ENCODE measurements around the gene PI4KA. TPM values are rescaled to one million over a fixed set of nuclear protein-coding genes. Genes with fewer than 3 reads are reported as not detected.

Gene PI4KA
- total and polyA plus RNA-seq, 4 donors = 19.4 to 47.5 (median 36.3) TPM

- TF ChIP-seq ATF3 (IDR thresholded peaks at IDR 0.05) (no peak), RAD21 (IDR thresholded peaks at IDR 0.05) (no peak), RXRA (IDR thresholded peaks at IDR 0.05) (no peak), EGR1 (IDR thresholded peaks at IDR 0.05; ENCODE audit: low read depth in 2 of 2) (no peak), REST (IDR thresholded peaks at IDR 0.05) (no peak), HNF4G (IDR thresholded peaks at IDR 0.05) (no peak), MAX (IDR thresholded peaks at IDR 0.05) (no peak), YY1 (IDR thresholded peaks at IDR 0.05) (no peak), HNF4A (conservative IDR thresholded peaks at IDR 0.05) (no peak), ZBTB33 (IDR thresholded peaks at IDR 0.05) (no peak)
- Histone ChIP-seq H3K9me3 (ENCODE audit: control insufficient read depth in 4 of 4, low read length in 3 of 4) (no peaks in the 10 kb centered on the region), H3K4me1 (ENCODE audit: control insufficient read depth in 4 of 4, insufficient read depth in 4 of 4, low read length in 3 of 4) (peaks cover 19 to 48% (median 25%) of the 10 kb centered on the region in 4 donors), H3K36me3 (ENCODE audit: control insufficient read depth in 4 of 4, insufficient read depth in 3 of 4, low read depth in 1 of 4, low read length in 3 of 4) (peaks cover 0 to 3% (median 1%) of the 10 kb centered on the region in 4 donors), H3K4me3 (ENCODE audit: low read depth in 1 of 3, low read length in 3 of 3) (no peak overlapping the region), H3K27me3 (ENCODE audit: control insufficient read depth in 4 of 4, insufficient read depth in 4 of 4, low read length in 3 of 4) (no peaks in the 10 kb centered on the region), H3K27ac (ENCODE audit: low read depth in 1 of 2, low read length in 2 of 2) (peak overlapping the region in 1 of 2 donors; percentile 92), H3K9ac (ENCODE audit: low read depth in 1 of 2, low read length in 2 of 2) (no peak overlapping the region)
- no peak for DNase-seq (ENCODE audit: low spot score)
- WGBS = 93% methylated on average over 3 of the region's 3 CpGs
Measured at GRCh38 chr22:20865331-20865730, 6.7 kb upstream of the PI4KA start.

GRCh38 chr22:20864186-20864908 is 5.7 kb upstream of the PI4KA start:
- 89% methylated on average over 12 of the region's 12 CpGs for WGBS
- Histone ChIP-seq H3K4me1 (ENCODE audit: control insufficient read depth in 4 of 4, insufficient read depth in 4 of 4, low read length in 3 of 4) (peaks cover 23 to 53% (median 32%) of the 10 kb centered on the region in 4 donors), H3K9me3 (ENCODE audit: control insufficient read depth in 4 of 4, low read length in 3 of 4) (no peaks in the 10 kb centered on the region), H3K9ac (ENCODE audit: low read depth in 1 of 2, low read length in 2 of 2) (no peak overlapping the region), H3K36me3 (ENCODE audit: control insufficient read depth in 4 of 4, insufficient read depth in 3 of 4, low read depth in 1 of 4, low read length in 3 of 4) (peaks cover 0 to 3% (median under 1%) of the 10 kb centered on the region in 4 donors), H3K27ac (ENCODE audit: low read depth in 1 of 2, low read length in 2 of 2) (no peak overlapping the region), H3K4me3 (ENCODE audit: low read depth in 1 of 3, low read length in 3 of 3) (no peak overlapping the region), H3K27me3 (ENCODE audit: control insufficient read depth in 4 of 4, insufficient read depth in 4 of 4, low read length in 3 of 4) (no peaks in the 10 kb centered on the region)
- no peak for DNase-seq (ENCODE audit: low spot score)
- TF ChIP-seq SP1 (IDR thresholded peaks at IDR 0.05) = no peak

GRCh38 chr22:20863366-20863765 is 4.8 kb upstream of the PI4KA start:
- Histone ChIP-seq H3K9ac (ENCODE audit: low read depth in 1 of 2, low read length in 2 of 2) (no peak overlapping the region), H3K36me3 (ENCODE audit: control insufficient read depth in 4 of 4, insufficient read depth in 3 of 4, low read depth in 1 of 4, low read length in 3 of 4) (peaks cover 0 to 3% (median under 1%) of the 10 kb centered on the region in 4 donors), H3K4me3 (ENCODE audit: low read depth in 1 of 3, low read length in 3 of 3) (no peak overlapping the region), H3K27ac (ENCODE audit: low read depth in 1 of 2, low read length in 2 of 2) (no peak overlapping the region), H3K27me3 (ENCODE audit: control insufficient read depth in 4 of 4, insufficient read depth in 4 of 4, low read length in 3 of 4) (no peaks in the 10 kb centered on the region), H3K9me3 (ENCODE audit: control insufficient read depth in 4 of 4, low read length in 3 of 4) (no peaks in the 10 kb centered on the region), H3K4me1 (ENCODE audit: control insufficient read depth in 4 of 4, insufficient read depth in 4 of 4, low read length in 3 of 4) (peaks cover 20 to 49% (median 30%) of the 10 kb centered on the region in 4 donors)
- no peak for DNase-seq (ENCODE audit: low spot score)
- TF ChIP-seq ZBTB33 (IDR thresholded peaks at IDR 0.05) = no peak
- 86% methylated on average over 4 of the region's 4 CpGs for WGBS

All from liver (tissue), 9 donors.